ENCODE results near the gene MAST4. TPM values are rescaled to one million over a fixed set of nuclear protein-coding genes. Genes with fewer than 3 reads are reported as not detected.

Gene MAST4
- total RNA-seq, 1 donor = 12.7 TPM

DNA sequence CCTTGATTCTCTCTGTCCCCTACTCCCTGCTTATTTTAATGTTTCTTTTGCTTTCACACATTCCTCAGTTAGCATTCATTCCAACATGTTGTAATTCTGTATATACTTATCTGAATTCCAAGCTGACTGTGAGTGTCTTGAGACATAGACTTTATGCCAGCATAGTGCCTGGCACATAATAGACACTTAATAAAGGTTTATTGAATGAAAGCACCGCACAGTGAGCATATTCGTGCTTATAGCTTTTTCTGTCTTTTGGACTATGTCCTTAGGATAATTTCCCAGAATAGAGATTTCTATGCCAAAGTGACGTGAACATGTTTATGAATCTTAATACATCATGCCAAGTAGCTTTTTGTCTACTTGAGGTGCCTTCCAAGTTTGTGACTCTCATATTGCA, 425.8 kb downstream of the MAST4 start:
- no peak overlapping the region for H3K27ac ChIP-seq (ENCODE audit: low read depth, low read length)
- H3K4me1 ChIP-seq (ENCODE audit: insufficient read depth, low read length) = peaks cover 12% of the 10 kb centered on the region
- H2AFZ ChIP-seq (ENCODE audit: low read length) = no peak overlapping the region
- H3K4me3 ChIP-seq (ENCODE audit: insufficient read depth, low read length) = no peak overlapping the region
- no peaks in the 10 kb centered on the region for H4K20me1 ChIP-seq (ENCODE audit: insufficient read depth, low read length)
- H3K9me3 ChIP-seq (ENCODE audit: low read depth, low read length) = no peaks in the 10 kb centered on the region
- DNase-seq (ENCODE audit: insufficient read length, low spot score, missing footprints) = no peak
- H3K4me2 ChIP-seq (ENCODE audit: insufficient read depth, low read length) = no peak overlapping the region
- H3K79me2 ChIP-seq (ENCODE audit: insufficient read depth, low read length) = peaks cover 17% of the 10 kb centered on the region
- TF ChIP-seq, protein P1, sequence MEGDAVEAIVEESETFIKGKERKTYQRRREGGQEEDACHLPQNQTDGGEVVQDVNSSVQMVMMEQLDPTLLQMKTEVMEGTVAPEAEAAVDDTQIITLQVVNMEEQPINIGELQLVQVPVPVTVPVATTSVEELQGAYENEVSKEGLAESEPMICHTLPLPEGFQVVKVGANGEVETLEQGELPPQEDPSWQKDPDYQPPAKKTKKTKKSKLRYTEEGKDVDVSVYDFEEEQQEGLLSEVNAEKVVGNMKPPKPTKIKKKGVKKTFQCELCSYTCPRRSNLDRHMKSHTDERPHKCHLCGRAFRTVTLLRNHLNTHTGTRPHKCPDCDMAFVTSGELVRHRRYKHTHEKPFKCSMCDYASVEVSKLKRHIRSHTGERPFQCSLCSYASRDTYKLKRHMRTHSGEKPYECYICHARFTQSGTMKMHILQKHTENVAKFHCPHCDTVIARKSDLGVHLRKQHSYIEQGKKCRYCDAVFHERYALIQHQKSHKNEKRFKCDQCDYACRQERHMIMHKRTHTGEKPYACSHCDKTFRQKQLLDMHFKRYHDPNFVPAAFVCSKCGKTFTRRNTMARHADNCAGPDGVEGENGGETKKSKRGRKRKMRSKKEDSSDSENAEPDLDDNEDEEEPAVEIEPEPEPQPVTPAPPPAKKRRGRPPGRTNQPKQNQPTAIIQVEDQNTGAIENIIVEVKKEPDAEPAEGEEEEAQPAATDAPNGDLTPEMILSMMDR (IDR thresholded peaks at IDR 0.05; ENCODE audit: extremely low read depth, low read depth, low read length) = no peak
- H3K36me3 ChIP-seq (ENCODE audit: insufficient read depth, low read length) = no peaks in the 10 kb centered on the region
- no peaks in the 10 kb centered on the region for H3K27me3 ChIP-seq (ENCODE audit: insufficient read depth, low read length)

DNA sequence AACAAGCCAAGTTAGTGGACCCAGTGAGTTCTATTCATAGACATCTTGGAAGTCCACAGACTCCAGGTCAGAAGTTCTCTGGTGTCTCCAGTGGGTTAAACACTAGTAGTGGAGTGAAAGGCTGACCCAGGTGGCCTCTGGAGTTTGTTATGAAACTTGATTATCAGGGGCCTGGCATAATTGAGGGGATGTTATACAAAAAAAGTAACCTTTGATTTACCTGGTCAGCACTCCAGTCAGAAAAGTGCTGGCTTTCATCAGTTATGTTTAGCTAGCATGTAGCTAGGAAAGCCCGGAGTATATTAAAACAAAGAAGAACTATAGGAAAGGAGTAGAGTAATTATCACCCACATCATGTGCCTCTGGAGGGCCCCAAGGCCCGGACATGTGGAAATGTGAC, 429.3 kb downstream of the MAST4 start:
- Histone ChIP-seq H2AFZ (ENCODE audit: low read length) (no peak overlapping the region), H3K4me3 (ENCODE audit: insufficient read depth, low read length) (no peak overlapping the region), H3K79me2 (ENCODE audit: insufficient read depth, low read length) (peaks cover 7% of the 10 kb centered on the region), H3K27ac (ENCODE audit: low read depth, low read length) (no peak overlapping the region), H3K4me1 (ENCODE audit: insufficient read depth, low read length) (peaks cover 13% of the 10 kb centered on the region), H3K36me3 (ENCODE audit: insufficient read depth, low read length) (no peaks in the 10 kb centered on the region), H4K20me1 (ENCODE audit: insufficient read depth, low read length) (no peaks in the 10 kb centered on the region), H3K27me3 (ENCODE audit: insufficient read depth, low read length) (no peaks in the 10 kb centered on the region), H3K4me2 (ENCODE audit: insufficient read depth, low read length) (no peak overlapping the region), H3K9me3 (ENCODE audit: low read depth, low read length) (no peaks in the 10 kb centered on the region)
- TF ChIP-seq, protein P1 (IDR thresholded peaks at IDR 0.05; ENCODE audit: extremely low read depth, low read depth, low read length) = no peak
- no peak for DNase-seq (ENCODE audit: insufficient read length, low spot score, missing footprints)

DNA sequence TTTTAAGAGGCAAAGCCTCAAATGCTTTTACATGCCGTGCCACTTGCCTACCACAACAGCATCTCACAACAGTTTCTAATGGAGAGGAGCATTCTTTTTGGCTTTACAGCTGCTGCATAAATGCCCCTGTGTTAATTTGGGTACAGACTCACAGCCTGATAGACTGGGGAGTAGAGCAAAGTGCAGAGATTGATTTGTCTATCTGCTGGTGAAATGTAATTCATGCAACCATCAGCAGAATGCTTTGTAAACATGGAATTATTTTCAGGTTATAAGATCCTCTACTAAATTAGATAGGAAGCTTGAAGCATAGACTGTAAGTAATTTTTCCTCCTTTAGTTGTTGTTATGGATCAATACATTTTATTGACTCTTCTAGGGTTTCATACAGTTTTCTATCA, 430.1 kb downstream of the MAST4 start:
- H3K4me3 ChIP-seq (ENCODE audit: insufficient read depth, low read length) = no peak overlapping the region
- DNase-seq (ENCODE audit: insufficient read length, low spot score, missing footprints) = no peak
- H3K79me2 ChIP-seq (ENCODE audit: insufficient read depth, low read length) = no peaks in the 10 kb centered on the region
- H2AFZ ChIP-seq (ENCODE audit: low read length) = no peak overlapping the region
- H3K4me2 ChIP-seq (ENCODE audit: insufficient read depth, low read length) = no peak overlapping the region
- no peaks in the 10 kb centered on the region for H3K27me3 ChIP-seq (ENCODE audit: insufficient read depth, low read length)
- no peaks in the 10 kb centered on the region for H3K36me3 ChIP-seq (ENCODE audit: insufficient read depth, low read length)
- no peak overlapping the region for H3K27ac ChIP-seq (ENCODE audit: low read depth, low read length)
- TF ChIP-seq, protein P1 (IDR thresholded peaks at IDR 0.05; ENCODE audit: extremely low read depth, low read depth, low read length) = no peak
- peaks cover 13% of the 10 kb centered on the region for H3K4me1 ChIP-seq (ENCODE audit: insufficient read depth, low read length)
- no peaks in the 10 kb centered on the region for H4K20me1 ChIP-seq (ENCODE audit: insufficient read depth, low read length)
- no peaks in the 10 kb centered on the region for H3K9me3 ChIP-seq (ENCODE audit: low read depth, low read length)

DNA sequence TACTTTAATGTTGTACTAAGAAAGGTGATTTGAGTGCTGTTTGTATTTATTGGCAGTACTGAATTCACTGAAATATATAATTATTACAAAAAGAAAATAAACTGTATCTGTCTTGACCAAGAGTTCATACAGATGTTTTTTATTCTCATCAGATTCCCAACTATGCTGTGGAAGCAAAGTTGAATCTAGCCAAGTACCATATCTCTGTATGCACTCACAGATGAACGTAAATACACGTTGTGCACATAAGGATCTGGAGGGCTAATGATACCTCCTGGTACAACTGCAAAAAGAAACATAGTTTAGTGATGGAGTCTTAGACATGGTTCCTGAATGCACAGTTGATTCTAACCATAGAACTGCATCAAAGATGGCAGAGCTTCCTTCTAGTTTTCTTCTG, 431.0 kb downstream of the MAST4 start:
- TF ChIP-seq, protein P1 (IDR thresholded peaks at IDR 0.05; ENCODE audit: extremely low read depth, low read depth, low read length) = no peak
- H3K4me3 ChIP-seq (ENCODE audit: insufficient read depth, low read length) = no peak overlapping the region
- H3K27ac ChIP-seq (ENCODE audit: low read depth, low read length) = no peak overlapping the region
- peaks cover 12% of the 10 kb centered on the region for H3K4me1 ChIP-seq (ENCODE audit: insufficient read depth, low read length)
- no peak overlapping the region for H2AFZ ChIP-seq (ENCODE audit: low read length)
- H3K9me3 ChIP-seq (ENCODE audit: low read depth, low read length) = no peaks in the 10 kb centered on the region
- no peaks in the 10 kb centered on the region for H4K20me1 ChIP-seq (ENCODE audit: insufficient read depth, low read length)
- H3K27me3 ChIP-seq (ENCODE audit: insufficient read depth, low read length) = no peaks in the 10 kb centered on the region
- H3K4me2 ChIP-seq (ENCODE audit: insufficient read depth, low read length) = no peak overlapping the region
- H3K79me2 ChIP-seq (ENCODE audit: insufficient read depth, low read length) = peaks cover 4% of the 10 kb centered on the region
- no peak for DNase-seq (ENCODE audit: insufficient read length, low spot score, missing footprints)
- no peaks in the 10 kb centered on the region for H3K36me3 ChIP-seq (ENCODE audit: insufficient read depth, low read length)
